NT2/D1 (cell line): ENCODE results near the gene ACACA.

ENCODE experiments used
- SUZ12 ChIP-seq: IDR thresholded peaks from 2 replicates; pipeline ENCODE4 v1.6.1; 2011; ENCODE audit not compliant: insufficient read length, insufficient read depth; ENCODE audit errors: extremely low read depth
- YY1 ChIP-seq: IDR thresholded peaks from 2 replicates; pipeline ENCODE4 v1.6.1; 2011; ENCODE audit not compliant: insufficient read length, insufficient read depth
- ZNF274 ChIP-seq: IDR thresholded peaks from 2 replicates; pipeline ENCODE4 v1.6.1; 2011; ENCODE audit warnings: mild to moderate bottlenecking, low read depth, low read length

- TF ChIP-seq SUZ12, result no peak
- no peak for TF ChIP-seq ZNF274
- no peak for TF ChIP-seq YY1
Measured at GRCh38 chr17:37391146-37391545, 15.5 kb downstream of the ACACA start.
